ENCODE results near the gene CFDP1.
A peak's percentile ranks its signal among the peaks of the same experiment; 100 is the strongest.
"Not testable (repeated sequence)": the region's sequence is repeated elsewhere in the genome, so short reads cannot be mapped to it uniquely, and the experiment has no call there.

CFDP1 gene

GRCh38 chr16:75445298-75445697 lies 12.0 kb upstream of the CFDP1 start:
- no peak overlapping the region for H3K4me3 ChIP-seq (ENCODE audit: control insufficient read depth, low read depth, low read length)
- no peak for DNase-seq (ENCODE audit: low read depth)
- no peak for TF ChIP-seq CTCF (conservative IDR thresholded peaks at IDR 0.05; ENCODE audit: control insufficient read depth, insufficient read depth, low read depth, low read length)

GRCh38 chr16:75443298-75443697 lies 10.0 kb upstream of the CFDP1 start:
- no peak for TF ChIP-seq CTCF (conservative IDR thresholded peaks at IDR 0.05; ENCODE audit: control insufficient read depth, insufficient read depth, low read depth, low read length)
- DNase-seq (ENCODE audit: low read depth): peak; percentile 44
- H3K4me3 ChIP-seq (ENCODE audit: control insufficient read depth, low read depth, low read length): no peak overlapping the region

- peak; percentile 97 for DNase-seq (ENCODE audit: low read depth)
- peak overlapping the region; percentile 84 for H3K4me3 ChIP-seq (ENCODE audit: control insufficient read depth, low read depth, low read length)
- no peak for TF ChIP-seq CTCF (conservative IDR thresholded peaks at IDR 0.05; ENCODE audit: control insufficient read depth, insufficient read depth, low read depth, low read length)
Observed at GRCh38 chr16:75433732-75434413, 570 bp upstream of the CFDP1 start.

- H3K4me3 ChIP-seq (ENCODE audit: control insufficient read depth, low read depth, low read length): no peak overlapping the region
- DNase-seq (ENCODE audit: low read depth): no peak
- TF ChIP-seq CTCF (conservative IDR thresholded peaks at IDR 0.05; ENCODE audit: control insufficient read depth, insufficient read depth, low read depth, low read length): no peak
Observed at GRCh38 chr16:75429621-75430403, 3.5 kb downstream of the CFDP1 start.

- not testable (repeated sequence) for H3K4me3 ChIP-seq (ENCODE audit: control insufficient read depth, low read depth, low read length)
- DNase-seq (ENCODE audit: low read depth): peak; percentile 48
Observed at GRCh38 chr16:75426524-75426923, 6.8 kb downstream of the CFDP1 start.

GRCh38 chr16:75424105-75424762 lies 9.1 kb downstream of the CFDP1 start:
- not testable (repeated sequence) for H3K4me3 ChIP-seq (ENCODE audit: control insufficient read depth, low read depth, low read length); DNase-seq (ENCODE audit: low read depth)

- H3K4me3 ChIP-seq (ENCODE audit: control insufficient read depth, low read depth, low read length): no peak overlapping the region
- TF ChIP-seq CTCF (conservative IDR thresholded peaks at IDR 0.05; ENCODE audit: control insufficient read depth, insufficient read depth, low read depth, low read length): no peak
- no peak for DNase-seq (ENCODE audit: low read depth)
Observed at GRCh38 chr16:75423723-75424104, 9.6 kb downstream of the CFDP1 start.
